NT2/D1 (cell line): ENCODE data around the gene EHHADH.

Source experiments
- SUZ12 ChIP-seq: IDR thresholded peaks from 2 replicates; pipeline ENCODE4 v1.6.1; 2011; ENCODE audit not compliant: insufficient read length, insufficient read depth; ENCODE audit errors: extremely low read depth
- YY1 ChIP-seq: IDR thresholded peaks from 2 replicates; pipeline ENCODE4 v1.6.1; 2011; ENCODE audit not compliant: insufficient read length, insufficient read depth
- ZNF274 ChIP-seq: IDR thresholded peaks from 2 replicates; pipeline ENCODE4 v1.6.1; 2011; ENCODE audit warnings: mild to moderate bottlenecking, low read depth, low read length

DNA sequence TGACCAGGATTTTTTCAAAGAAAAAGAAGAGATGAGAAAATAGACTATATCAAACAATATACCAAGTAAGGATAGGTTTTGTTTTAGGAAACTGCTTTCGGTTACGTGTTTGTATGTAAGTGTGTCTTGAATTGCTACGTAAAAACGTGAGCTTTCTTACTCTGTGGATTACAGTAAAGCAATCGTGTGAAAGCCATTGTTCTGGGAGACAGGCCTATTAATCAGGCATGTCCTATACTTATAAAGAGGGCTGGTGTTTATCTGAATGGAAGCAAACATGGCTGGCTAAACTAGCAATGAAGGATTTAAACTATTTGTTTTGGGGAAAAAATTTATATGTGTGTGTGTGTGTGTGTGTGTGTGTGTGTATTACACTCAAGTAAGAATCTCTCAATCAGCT lies 2.6 kb downstream of the EHHADH start:
- no peak for TF ChIP-seq ZNF274
- no peak for TF ChIP-seq YY1
- TF ChIP-seq SUZ12 = no peak
